OCI-LY1 (cell line): ENCODE results near the gene COL9A1.

Experiments
- CTCF ChIP-seq: fragments of 200-600 bp; sonication (generic), shearing (Covaris generic); IDR thresholded peaks from 2 replicates; pipeline ENCODE4 v1.5.1; 2017; ENCODE audit warnings: mild to moderate bottlenecking, antibody characterized with exemption, low read length, moderate library complexity, mixed read lengths
- EZH2 ChIP-seq: fragments of 200-600 bp; sonication (generic), shearing (Covaris generic); IDR thresholded peaks from 2 replicates; pipeline ENCODE4 v1.8.0; 2017; ENCODE audit warnings: borderline replicate concordance, mixed run types, mild to moderate bottlenecking, antibody characterized with exemption, low read length, moderate library complexity, mixed read lengths

DNA sequence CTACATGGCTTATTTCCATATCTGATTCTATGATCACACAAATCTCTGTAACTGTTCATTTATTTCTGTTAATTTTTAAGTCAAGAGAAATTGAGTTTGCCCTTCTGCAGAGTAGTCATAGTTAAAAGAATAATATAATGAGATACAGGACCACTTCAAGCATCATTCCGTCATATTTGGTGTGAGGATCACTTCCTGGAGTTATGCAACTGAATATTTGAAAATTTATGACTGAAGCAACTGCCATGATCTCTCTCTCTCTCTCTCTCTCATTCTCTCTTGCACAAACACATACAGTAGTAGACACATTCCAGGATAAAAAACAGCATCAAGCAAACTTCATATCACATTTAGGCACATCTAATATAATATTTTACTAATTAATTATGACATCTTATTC, 116.4 kb downstream of the COL9A1 start:
- TF ChIP-seq CTCF (no peak), EZH2 (no peak)
